ENCODE measurements around the gene MAMDC2.

DNA sequence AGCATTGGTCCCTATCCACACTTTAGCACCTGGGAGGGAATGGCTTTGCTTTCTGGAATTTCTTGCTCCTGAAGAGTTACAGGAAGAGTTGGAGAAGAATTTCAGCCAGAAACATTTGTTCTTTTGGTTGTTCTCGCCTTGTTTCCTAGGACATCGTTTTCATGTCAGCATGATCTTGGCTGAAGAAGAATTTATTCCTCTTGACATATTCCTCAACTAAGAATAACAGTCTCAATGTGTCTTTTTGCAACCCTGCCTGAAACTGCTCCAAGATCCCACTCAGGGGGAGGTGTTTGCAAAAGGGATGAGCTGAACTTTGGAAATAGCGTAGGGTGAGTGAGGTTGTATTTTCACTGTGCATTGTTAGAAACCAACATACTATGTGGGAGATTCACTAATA is 26.1 kb downstream of the MAMDC2 start:
- TF ChIP-seq, protein P1, sequence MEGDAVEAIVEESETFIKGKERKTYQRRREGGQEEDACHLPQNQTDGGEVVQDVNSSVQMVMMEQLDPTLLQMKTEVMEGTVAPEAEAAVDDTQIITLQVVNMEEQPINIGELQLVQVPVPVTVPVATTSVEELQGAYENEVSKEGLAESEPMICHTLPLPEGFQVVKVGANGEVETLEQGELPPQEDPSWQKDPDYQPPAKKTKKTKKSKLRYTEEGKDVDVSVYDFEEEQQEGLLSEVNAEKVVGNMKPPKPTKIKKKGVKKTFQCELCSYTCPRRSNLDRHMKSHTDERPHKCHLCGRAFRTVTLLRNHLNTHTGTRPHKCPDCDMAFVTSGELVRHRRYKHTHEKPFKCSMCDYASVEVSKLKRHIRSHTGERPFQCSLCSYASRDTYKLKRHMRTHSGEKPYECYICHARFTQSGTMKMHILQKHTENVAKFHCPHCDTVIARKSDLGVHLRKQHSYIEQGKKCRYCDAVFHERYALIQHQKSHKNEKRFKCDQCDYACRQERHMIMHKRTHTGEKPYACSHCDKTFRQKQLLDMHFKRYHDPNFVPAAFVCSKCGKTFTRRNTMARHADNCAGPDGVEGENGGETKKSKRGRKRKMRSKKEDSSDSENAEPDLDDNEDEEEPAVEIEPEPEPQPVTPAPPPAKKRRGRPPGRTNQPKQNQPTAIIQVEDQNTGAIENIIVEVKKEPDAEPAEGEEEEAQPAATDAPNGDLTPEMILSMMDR (IDR thresholded peaks at IDR 0.05; ENCODE audit: low read depth, low read length), result no peak
- TF ChIP-seq POLR2A (IDR thresholded peaks at IDR 0.05; ENCODE audit: extremely low read depth, insufficient read length), result no peak
- TF ChIP-seq, protein P2, sequence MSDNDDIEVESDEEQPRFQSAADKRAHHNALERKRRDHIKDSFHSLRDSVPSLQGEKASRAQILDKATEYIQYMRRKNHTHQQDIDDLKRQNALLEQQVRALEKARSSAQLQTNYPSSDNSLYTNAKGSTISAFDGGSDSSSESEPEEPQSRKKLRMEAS (IDR thresholded peaks at IDR 0.05; ENCODE audit: low read depth, low read length), result no peak
- no peak for TF ChIP-seq MYC (IDR thresholded peaks at IDR 0.05; ENCODE audit: low read depth, low read length)

Measured in NB4 (cell line).